ENCODE measurements around the gene CHST15. TPM values are rescaled to one million over a fixed set of nuclear protein-coding genes. Genes with fewer than 3 reads are reported as not detected.
A peak's percentile ranks its signal among the peaks of the same experiment; 100 is the strongest.

CHST15 gene
- total and polyA plus RNA-seq, 2 of the 8 experiments (the other 6 are each of a cell fraction or from before 2014, with no cell fraction given): 8.8 to 9.1 TPM

DNA sequence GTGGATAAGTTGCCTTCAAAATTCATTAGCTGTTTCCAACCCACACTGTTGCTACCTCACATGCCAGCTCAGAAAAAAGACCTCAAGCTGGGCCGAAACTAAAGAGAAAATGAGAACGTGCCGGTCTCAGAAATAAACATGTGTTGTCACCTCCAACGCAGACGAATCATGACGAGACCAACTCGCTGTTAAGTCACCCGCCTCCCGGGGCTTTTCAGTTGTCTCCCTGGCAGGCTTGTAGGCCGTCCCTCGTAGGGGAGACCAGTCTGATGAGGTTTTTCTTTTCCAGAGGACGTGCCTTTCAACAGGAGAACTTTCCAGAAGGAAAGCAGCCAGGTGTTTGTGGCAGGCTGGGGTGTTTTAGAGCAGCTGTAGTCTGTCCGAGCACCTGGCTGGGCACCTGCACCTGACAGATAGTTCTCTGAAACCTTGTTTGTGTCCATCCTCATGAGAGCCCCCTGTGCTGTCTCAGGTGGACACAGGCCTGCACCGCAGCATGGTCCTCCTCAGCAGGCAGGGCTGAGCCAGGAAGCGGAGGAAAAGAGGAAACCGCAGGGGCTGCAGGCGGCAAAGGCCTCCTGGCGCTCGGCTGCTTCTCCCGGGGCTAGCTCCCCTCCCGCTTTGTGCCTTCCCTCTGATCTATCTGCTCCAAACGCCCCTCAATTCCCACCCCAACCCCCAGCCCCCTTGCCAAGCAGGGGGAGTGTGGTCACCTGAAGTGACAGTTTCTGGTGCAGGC, 78.8 kb downstream of the CHST15 start:
- Histone ChIP-seq H4K5ac (ENCODE audit: insufficient read length, low read depth, low read length) (no peak overlapping the region), H3K4ac (replicated peaks; ENCODE audit: insufficient read length, low read depth, low read length) (no peak overlapping the region), H2BK12ac (ENCODE audit: low read depth, low read length) (peak overlapping the region; percentile 17; the same call in 1 of the 2 replicates), H3K4me3 (ENCODE audit: extremely low read depth in 1 of 4, insufficient read depth in 2 of 4, low read depth in 3 of 4, low read length in 4 of 4) (no peak overlapping the region), H3K9ac (replicated peaks in 1 of 4; ENCODE audit: extremely low read depth in 1 of 4, low read depth in 3 of 4, low read length in 3 of 4) (no peak overlapping the region), H3K79me1 (ENCODE audit: low read depth, low read length) (no peaks in the 10 kb centered on the region), H3K27ac (ENCODE audit: low read depth, low read length) (no peak overlapping the region), H2BK20ac (ENCODE audit: low read length) (no peak overlapping the region), H3K36me3 (ENCODE audit: control insufficient read depth in 2 of 4, insufficient read depth in 4 of 4, low read length in 3 of 4) (no peaks in the 10 kb centered on the region; a peak in 2 of 8 replicates), H2BK120ac (replicated peaks; ENCODE audit: low read depth, low read length) (no peak overlapping the region), H3K27me3 (replicated peaks in 1 of 4; ENCODE audit: control insufficient read depth in 3 of 4, extremely low read depth in 1 of 4, insufficient read depth in 3 of 4, low read length in 3 of 4) (no peaks in the 10 kb centered on the region), H4K20me1 (replicated peaks in 1 of 2; ENCODE audit: control insufficient read depth in 1 of 2, insufficient read depth in 2 of 2, low read length in 2 of 2) (no peaks in the 10 kb centered on the region), H2BK15ac (ENCODE audit: low read length) (no peak overlapping the region), H3K23me2 (ENCODE audit: low read depth, low read length) (no peaks in the 10 kb centered on the region), H3K4me2 (ENCODE audit: insufficient read depth in 1 of 2, low read depth in 2 of 2, low read length in 2 of 2) (no peak overlapping the region), H2AFZ (ENCODE audit: low read length) (no peak overlapping the region), H3K23ac (ENCODE audit: insufficient read length) (no peak overlapping the region), H2AK5ac (ENCODE audit: low read depth, low read length) (no peak overlapping the region), H3K14ac (ENCODE audit: insufficient read length) (no peak overlapping the region), H3K18ac (ENCODE audit: extremely low read depth, low read length) (no peak overlapping the region; the same call in 1 of the 2 replicates), H3K56ac (replicated peaks; ENCODE audit: insufficient read length, low read depth, low read length) (no peak overlapping the region), H3K79me2 (ENCODE audit: control insufficient read depth in 1 of 2, insufficient read depth in 2 of 2, low read length in 2 of 2) (no peaks in the 10 kb centered on the region), H4K91ac (replicated peaks; ENCODE audit: insufficient read length, low read length) (no peak overlapping the region), H3K4me1 (replicated peaks in 1 of 4; ENCODE audit: control insufficient read depth in 3 of 4, insufficient read depth in 4 of 4, low read length in 3 of 4) (peaks cover 4 to 43% (median 15%) of the 10 kb centered on the region in 4 experiments), H2BK5ac (ENCODE audit: low read depth, low read length) (no peak overlapping the region), H3K9me3 (ENCODE audit: insufficient read depth in 2 of 2, low read depth in 1 of 2, low read length in 1 of 2) (0 out of 4 replicates have a peak, but pooled peaks cover 0 to 2% of the 10 kb centered on the region in 2 experiments), H4K8ac (ENCODE audit: extremely low read depth, insufficient read depth, low read length) (peak overlapping the region; percentile 62)
- POLR2A ChIA-PET (ENCODE audit: partially characterized antibody): interaction anchor here (1.5 kb wide), 1 partner anchor 25 kb away, joined by 3 read pairs; no protein-coding TSS in a partner anchor
- DNase-seq (ENCODE audit: low read depth in 1 of 2, low spot score in 2 of 2) (no peak), FAIRE-seq (no peak)
- CTCF ChIA-PET (ENCODE audit: partially characterized antibody): interaction anchor here (1.6 to 2.2 kb wide), 3 partner anchors 20 to 263 kb away, joined by 4 to 7 read pairs (median 4); no protein-coding TSS in a partner anchor
- 88% methylated on average over 15 of the region's 22 CpGs; no CpG with 5 or more reads in 1 of the 2 experiments for WGBS, 2 experiments (ENCODE audit: extremely low coverage in 1 of 2, insufficient coverage in 1 of 2, insufficient read length in 1 of 2, insufficient replicate concordance in 2 of 2, low coverage in 1 of 2, low lambda C conversion rate in 2 of 2, missing lambda C conversion rate in 1 of 2)
- no peak for TF ChIP-seq SP1 (IDR thresholded peaks at IDR 0.05; ENCODE audit: low read depth, low read length)
- no peak for TF ChIP-seq RBBP5 (IDR thresholded peaks at IDR 0.05; ENCODE audit: borderline replicate concordance, low read depth, low read length)
- TF ChIP-seq CREB1 (IDR thresholded peaks at IDR 0.05): no peak
- TF ChIP-seq RXRA (IDR thresholded peaks at IDR 0.05; ENCODE audit: insufficient read depth, low read depth, low read length): no peak
- TF ChIP-seq CBX8 (IDR thresholded peaks at IDR 0.05; ENCODE audit: borderline replicate concordance, low read depth, low read length): no peak
- no peak for TF ChIP-seq HDAC2 (IDR thresholded peaks at IDR 0.05; ENCODE audit: borderline replicate concordance in 1 of 2, low read depth in 2 of 2, low read length in 2 of 2)
- TF ChIP-seq KDM4A (IDR thresholded peaks at IDR 0.05; ENCODE audit: low read depth, low read length, severe bottlenecking): no peak
- no peak for TF ChIP-seq RAD21 (IDR thresholded peaks at IDR 0.05 in 1 of 2, conservative IDR thresholded peaks at IDR 0.05 in 1 of 2; ENCODE audit: low read depth in 2 of 2, low read length in 2 of 2)
- no peak for TF ChIP-seq RNF2 (IDR thresholded peaks at IDR 0.05; ENCODE audit: borderline replicate concordance, low read depth, low read length, missing control alignments, poor library complexity, severe bottlenecking)
- no peak for TF ChIP-seq CHD2 (IDR thresholded peaks at IDR 0.05; ENCODE audit: low read length)
